ENCODE data around the gene DHRS12. TPM values are rescaled to one million over a fixed set of nuclear protein-coding genes. Genes with fewer than 3 reads are reported as not detected.

The DHRS12 gene
- total RNA-seq, 1 experiment from 2014 or later, result 2.4 TPM

- H3K27me3 ChIP-seq, result no peaks in the 10 kb centered on the region
- H3K36me3 ChIP-seq, result no peaks in the 10 kb centered on the region
- H3K4me3 ChIP-seq, result no peak overlapping the region
- H3K27ac ChIP-seq, result no peak overlapping the region
- no peaks in the 10 kb centered on the region for H3K4me1 ChIP-seq
- DNase-seq, result no peak
- no peaks in the 10 kb centered on the region for H3K9me3 ChIP-seq (replicated peaks)
Observed at GRCh38 chr13:51821606-51822005, 17.6 kb upstream of the DHRS12 start.

- Histone ChIP-seq H3K9me3 (replicated peaks) (no peaks in the 10 kb centered on the region), H3K4me1 (no peaks in the 10 kb centered on the region), H3K4me3 (no peak overlapping the region), H3K27me3 (no peaks in the 10 kb centered on the region), H3K27ac (no peak overlapping the region), H3K36me3 (no peaks in the 10 kb centered on the region)
- DNase-seq, result no peak
Observed at GRCh38 chr13:51820016-51820597, 16.1 kb upstream of the DHRS12 start.

DNA sequence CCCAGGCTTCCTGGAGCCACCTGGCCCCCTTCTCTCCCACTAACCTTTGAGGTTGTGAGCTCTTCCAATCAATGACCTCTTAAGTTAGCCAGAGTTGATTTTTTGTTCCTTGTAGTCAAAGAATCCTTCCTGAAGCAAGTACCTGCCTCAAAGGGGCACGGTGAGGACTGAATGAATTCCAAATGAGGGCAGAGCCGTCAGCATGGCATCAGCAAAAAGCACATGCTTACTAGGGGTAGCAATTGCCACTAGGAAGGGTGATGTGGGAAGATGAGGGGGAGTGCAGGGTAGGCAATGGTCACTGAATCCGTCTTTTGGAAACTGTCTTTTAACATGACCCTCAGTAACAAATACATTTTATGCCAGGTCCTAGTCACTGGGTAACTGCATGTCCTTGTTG, 15.6 kb upstream of the DHRS12 start:
- no peaks in the 10 kb centered on the region for H3K36me3 ChIP-seq
- no peak for DNase-seq
- H3K27ac ChIP-seq, result no peak overlapping the region
- no peak overlapping the region for H3K4me3 ChIP-seq
- no peaks in the 10 kb centered on the region for H3K27me3 ChIP-seq
- no peaks in the 10 kb centered on the region for H3K4me1 ChIP-seq
- H3K9me3 ChIP-seq (replicated peaks), result no peaks in the 10 kb centered on the region

DNA sequence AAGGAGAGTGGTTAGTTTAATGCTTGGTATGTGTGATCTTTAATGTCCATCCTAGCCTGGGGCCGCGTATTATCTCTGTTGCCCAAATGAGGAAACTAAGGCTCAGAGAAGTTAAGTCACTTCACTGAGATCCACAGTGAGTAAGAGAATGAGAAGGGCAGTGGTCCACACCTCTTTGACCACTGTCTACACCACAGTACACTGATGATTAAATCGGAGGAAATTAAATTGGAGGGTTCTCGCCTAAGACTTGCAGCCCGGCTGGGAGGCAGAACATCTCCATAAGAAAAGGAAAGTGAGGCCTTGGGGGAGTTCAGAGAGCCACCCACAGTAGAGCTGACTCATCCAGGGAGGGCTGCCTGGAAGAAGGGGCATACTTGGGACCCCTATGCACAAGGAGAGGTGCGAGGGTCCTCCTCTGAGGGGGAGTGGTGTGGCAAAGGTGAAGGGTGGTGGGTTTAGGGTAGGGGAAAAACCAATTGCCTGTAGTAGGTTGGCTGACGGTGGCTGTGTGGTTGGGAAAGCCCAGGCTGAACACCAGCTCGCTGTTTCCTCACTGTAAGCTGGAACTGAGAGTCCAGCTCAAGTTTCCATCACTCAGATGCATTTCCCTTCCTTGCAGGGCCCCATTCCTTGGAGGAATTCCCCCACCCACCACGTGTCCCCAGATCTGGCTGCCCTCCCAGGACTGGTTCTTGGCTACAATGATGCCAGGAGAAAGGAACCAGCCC, 15.0 kb upstream of the DHRS12 start:
- no peak for DNase-seq
- no peak overlapping the region for H3K4me3 ChIP-seq

DNA sequence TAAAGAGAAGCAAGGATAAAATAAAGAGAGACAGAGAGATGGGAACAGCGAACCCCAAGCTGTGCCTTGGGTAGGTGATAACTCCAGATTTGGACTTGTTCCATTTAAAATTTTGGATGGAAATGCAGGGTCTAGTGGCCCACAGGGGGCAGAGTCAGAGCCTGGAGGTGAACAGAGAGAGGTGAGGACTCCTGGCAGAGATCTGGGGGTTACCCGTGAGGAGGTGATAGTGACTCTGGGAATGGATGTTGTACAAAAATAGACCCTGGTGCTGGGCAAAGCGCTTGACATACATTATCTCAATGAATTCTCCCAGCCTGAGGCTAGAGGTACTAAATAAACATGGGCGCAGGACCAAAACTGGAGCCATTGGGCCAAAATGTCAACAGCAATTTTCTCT, 14.3 kb upstream of the DHRS12 start:
- Histone ChIP-seq H3K4me3 (no peak overlapping the region), H3K36me3 (no peaks in the 10 kb centered on the region), H3K4me1 (no peaks in the 10 kb centered on the region), H3K9me3 (replicated peaks) (no peaks in the 10 kb centered on the region), H3K27me3 (no peaks in the 10 kb centered on the region), H3K27ac (no peak overlapping the region)
- DNase-seq, result no peak

More for the DNA sequence above, 15.0 kb upstream of the DHRS12 start:
- no peak overlapping the region for H3K27ac ChIP-seq
- H3K36me3 ChIP-seq, result no peaks in the 10 kb centered on the region
- H3K4me1 ChIP-seq, result no peaks in the 10 kb centered on the region
- no peaks in the 10 kb centered on the region for H3K27me3 ChIP-seq
- no peaks in the 10 kb centered on the region for H3K9me3 ChIP-seq (replicated peaks)

- Histone ChIP-seq H3K9me3 (replicated peaks) (no peaks in the 10 kb centered on the region), H3K4me1 (no peaks in the 10 kb centered on the region), H3K27me3 (no peaks in the 10 kb centered on the region), H3K27ac (no peak overlapping the region), H3K4me3 (no peak overlapping the region), H3K36me3 (no peaks in the 10 kb centered on the region)
- no peak for DNase-seq
Observed at GRCh38 chr13:51817717-51818116, 13.8 kb upstream of the DHRS12 start.

DNA sequence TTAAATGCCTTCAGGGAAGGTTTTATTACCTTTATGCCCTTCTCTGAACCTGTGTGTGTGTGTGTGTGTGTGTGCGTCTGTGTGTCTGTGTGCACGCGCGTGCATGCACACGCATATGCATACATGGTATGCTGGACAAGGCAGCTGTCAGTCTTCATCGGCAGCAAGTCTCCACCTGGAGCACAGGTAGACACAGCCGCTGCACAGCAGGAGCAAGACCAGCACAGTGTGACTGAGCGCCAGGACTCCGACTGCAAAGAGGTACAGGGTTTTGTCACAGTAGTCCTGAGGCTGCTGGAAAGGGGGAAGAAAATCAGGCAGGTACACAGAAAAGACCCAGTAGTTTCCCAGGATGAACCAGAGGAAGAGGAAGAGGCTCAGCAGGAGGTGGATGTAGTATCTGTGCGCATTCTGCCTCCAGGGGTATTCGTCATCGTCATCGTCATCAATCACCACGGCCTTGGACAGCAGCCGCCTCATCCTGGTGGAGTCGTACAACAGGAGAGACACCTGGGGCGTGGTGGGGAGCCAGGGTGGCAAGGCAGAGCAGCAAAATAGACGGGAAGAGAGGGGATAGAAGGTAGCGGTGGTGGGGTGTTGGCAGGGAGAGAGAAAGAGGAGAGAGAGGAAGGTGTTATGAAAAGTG, 12.8 kb upstream of the DHRS12 start:
- no peaks in the 10 kb centered on the region for H3K4me1 ChIP-seq

GRCh38 chr13:51815848-51816247, 11.9 kb upstream of the DHRS12 start:
- H3K9me3 ChIP-seq (replicated peaks), result no peaks in the 10 kb centered on the region
- no peaks in the 10 kb centered on the region for H3K36me3 ChIP-seq
- no peak for DNase-seq
- H3K4me3 ChIP-seq, result no peak overlapping the region
- H3K27ac ChIP-seq, result no peak overlapping the region
- no peaks in the 10 kb centered on the region for H3K27me3 ChIP-seq
- no peaks in the 10 kb centered on the region for H3K4me1 ChIP-seq

More for the DNA sequence above, 12.8 kb upstream of the DHRS12 start:
- H3K9me3 ChIP-seq (replicated peaks), result no peaks in the 10 kb centered on the region
- H3K27ac ChIP-seq, result no peak overlapping the region
- H3K36me3 ChIP-seq, result no peaks in the 10 kb centered on the region
- H3K27me3 ChIP-seq, result no peaks in the 10 kb centered on the region
- H3K4me3 ChIP-seq, result no peak overlapping the region
- no peak for DNase-seq

GRCh38 chr13:51814825-51815650, 11.1 kb upstream of the DHRS12 start:
- Histone ChIP-seq H3K4me3 (0 out of 2 replicates have a peak overlapping the region, but pooled peaks have one; percentile 5), H3K27ac (no peak overlapping the region), H3K4me1 (no peaks in the 10 kb centered on the region), H3K27me3 (no peaks in the 10 kb centered on the region), H3K36me3 (no peaks in the 10 kb centered on the region), H3K9me3 (replicated peaks) (no peaks in the 10 kb centered on the region)
- DNase-seq, result peak; percentile 56 to 86

DNA sequence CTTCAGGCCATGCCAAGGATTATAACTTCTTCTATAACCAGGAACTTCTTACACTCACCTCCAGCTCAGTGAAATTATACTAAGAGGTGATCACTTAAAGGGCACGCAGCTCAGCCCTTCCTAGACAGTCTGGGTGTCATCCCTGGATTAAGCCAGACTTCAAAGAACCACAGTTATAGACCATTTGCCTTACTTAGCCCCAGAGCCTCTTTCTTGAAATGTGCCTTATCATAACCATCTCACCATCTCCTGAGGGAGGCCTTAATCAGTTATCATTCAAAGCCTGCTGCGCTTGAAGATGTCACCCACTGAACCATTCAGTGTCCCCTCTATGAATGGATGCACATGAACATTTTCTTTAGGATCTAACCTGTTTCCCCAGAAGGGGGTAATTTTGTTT, 10.1 kb upstream of the DHRS12 start:
- Histone ChIP-seq H3K4me3 (no peak overlapping the region), H3K27ac (no peak overlapping the region), H3K4me1 (no peaks in the 10 kb centered on the region), H3K9me3 (replicated peaks) (no peaks in the 10 kb centered on the region), H3K27me3 (no peaks in the 10 kb centered on the region), H3K36me3 (no peaks in the 10 kb centered on the region)
- no peak for DNase-seq

DNA sequence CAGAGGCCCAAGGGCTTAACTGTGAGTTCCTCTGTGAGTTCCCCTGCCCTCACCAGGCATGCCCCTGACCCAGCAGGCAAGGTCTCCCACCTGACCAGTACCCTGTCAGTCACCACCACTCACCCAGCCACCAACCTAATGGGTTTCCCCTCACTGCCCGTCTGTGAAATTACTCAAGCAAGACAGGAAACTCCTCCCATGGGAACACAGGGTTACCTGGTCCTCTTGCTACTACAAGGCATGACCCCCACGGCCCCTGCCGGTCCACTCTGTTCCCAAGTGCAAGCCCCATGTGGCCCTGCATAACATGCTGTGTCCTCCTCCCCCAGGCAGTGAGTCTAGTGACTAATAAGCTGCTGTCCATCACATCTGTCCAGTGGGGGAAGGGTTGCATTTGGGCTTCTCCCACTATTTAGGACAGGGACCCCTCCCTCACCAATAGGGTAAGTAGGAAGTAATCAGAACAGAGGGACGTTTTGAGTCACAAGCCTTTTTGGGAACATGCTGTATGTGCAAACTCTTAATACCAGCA, 8.0 kb upstream of the DHRS12 start:
- Histone ChIP-seq H3K36me3 (no peaks in the 10 kb centered on the region), H3K27me3 (no peaks in the 10 kb centered on the region), H3K27ac (no peak overlapping the region), H3K4me1 (no peaks in the 10 kb centered on the region), H3K4me3 (no peak overlapping the region), H3K9me3 (replicated peaks) (no peaks in the 10 kb centered on the region)
- no peak for DNase-seq

- no peaks in the 10 kb centered on the region for H3K36me3 ChIP-seq
- H3K4me1 ChIP-seq, result no peaks in the 10 kb centered on the region
- no peak for DNase-seq
- H3K9me3 ChIP-seq (replicated peaks), result no peaks in the 10 kb centered on the region
- H3K4me3 ChIP-seq, result no peak overlapping the region
- no peaks in the 10 kb centered on the region for H3K27me3 ChIP-seq
- no peak overlapping the region for H3K27ac ChIP-seq
Observed at GRCh38 chr13:51811046-51811445, 7.1 kb upstream of the DHRS12 start.

- no peaks in the 10 kb centered on the region for H3K9me3 ChIP-seq (replicated peaks)
- H3K4me1 ChIP-seq, result peaks cover 6% of the 10 kb centered on the region; the same call in 1 of the 2 replicates
- H3K36me3 ChIP-seq, result no peaks in the 10 kb centered on the region
- H3K4me3 ChIP-seq, result no peak overlapping the region
- H3K27ac ChIP-seq, result no peak overlapping the region
- H3K27me3 ChIP-seq, result no peaks in the 10 kb centered on the region
- DNase-seq, result no peak
Observed at GRCh38 chr13:51808811-51809210, 4.8 kb upstream of the DHRS12 start.

DNA sequence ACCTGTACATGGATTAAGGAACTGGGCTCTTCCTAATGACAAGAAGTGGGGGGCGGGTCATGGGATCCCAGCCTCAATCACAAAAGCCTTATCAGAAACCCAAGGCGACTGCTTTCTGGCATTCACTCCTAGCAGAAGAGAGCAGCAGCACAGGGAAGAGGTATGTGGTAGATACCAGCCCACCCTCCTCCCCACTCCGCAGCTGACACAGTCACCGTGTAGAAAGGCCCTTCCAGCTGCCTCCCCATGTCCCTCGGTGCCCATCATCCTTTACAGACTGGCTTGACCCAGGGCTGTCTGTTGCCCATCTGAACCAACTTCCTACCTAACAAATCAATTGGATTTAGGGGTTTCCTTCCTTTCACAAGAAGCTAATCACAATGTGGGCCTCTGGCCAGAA, 3.1 kb upstream of the DHRS12 start:
- no peaks in the 10 kb centered on the region for H3K9me3 ChIP-seq (replicated peaks)
- peaks cover 15% of the 10 kb centered on the region for H3K4me1 ChIP-seq
- no peak for DNase-seq
- no peak overlapping the region for H3K27ac ChIP-seq
- no peak overlapping the region for H3K4me3 ChIP-seq
- no peaks in the 10 kb centered on the region for H3K27me3 ChIP-seq
- H3K36me3 ChIP-seq, result no peaks in the 10 kb centered on the region
